H9 (cell line): Measurements from ENCODE around the gene LRP2BP. TPM values are rescaled to one million over a fixed set of nuclear protein-coding genes. Genes with fewer than 3 reads are reported as not detected.
A peak's percentile ranks its signal among the peaks of the same experiment; 100 is the strongest.
"Not testable (repeated sequence)": the region's sequence is repeated elsewhere in the genome, so short reads cannot be mapped to it uniquely, and the experiment has no call there.

Experiments used
- DNase-seq: peaks from one replicate; pipeline ENCODE4 v3.0.0-alpha.2; 2017
- H2AFZ ChIP-seq: one replicate; pipeline ENCODE4 v1.6.1; 2013; ENCODE audit warnings: mild to moderate bottlenecking, low read length, control low read depth, moderate library complexity
- H2AK5ac ChIP-seq: 2 replicates; pipeline ENCODE4 v1.6.1; 2013; ENCODE audit warnings: low read length, control low read depth, mixed read lengths; ENCODE audit not compliant: insufficient read length
- H2BK120ac ChIP-seq: one replicate; pipeline ENCODE4 v1.6.1; 2013; ENCODE audit warnings: low read depth, mild to moderate bottlenecking, low read length, control low read depth, inconsistent platforms; ENCODE audit not compliant: poor library complexity, severe bottlenecking
- H2BK12ac ChIP-seq: 2 replicates; pipeline ENCODE4 v1.6.1; 2013; ENCODE audit warnings: low read length, control low read depth, mixed read lengths, low read depth; ENCODE audit not compliant: insufficient read length
- H2BK15ac ChIP-seq: 2 replicates; pipeline ENCODE4 v1.6.1; 2013; ENCODE audit warnings: low read depth, low read length, control low read depth
- H2BK20ac ChIP-seq: one replicate; pipeline ENCODE4 v1.6.1; 2013; ENCODE audit warnings: low read depth, mild to moderate bottlenecking, low read length, control low read depth, inconsistent platforms; ENCODE audit not compliant: poor library complexity, severe bottlenecking
- H2BK5ac ChIP-seq: 2 replicates; pipeline ENCODE4 v1.6.1; 2013; ENCODE audit warnings: low read length, control low read depth, mixed read lengths; ENCODE audit not compliant: insufficient read length
- H3K14ac ChIP-seq: 2 replicates; pipeline ENCODE4 v1.6.1; 2013; ENCODE audit warnings: low read length, control low read depth; ENCODE audit not compliant: insufficient read depth
- H3K18ac ChIP-seq: 2 replicates; pipeline ENCODE4 v1.6.1; 2013; ENCODE audit warnings: low read depth, mild to moderate bottlenecking, mixed read lengths, low read length, control low read depth; ENCODE audit not compliant: insufficient read length
- H3K23ac ChIP-seq: 2 replicates; pipeline ENCODE4 v1.6.1; 2013; ENCODE audit warnings: low read length, control low read depth, mixed read lengths, low read depth; ENCODE audit not compliant: insufficient read length
- H3K23me2 ChIP-seq: 2 replicates; pipeline ENCODE4 v1.6.1; 2013; ENCODE audit warnings: low read depth, mild to moderate bottlenecking, mixed read lengths, low read length, control low read depth; ENCODE audit not compliant: insufficient read length, poor library complexity, severe bottlenecking
- H3K27ac ChIP-seq: 2 replicates; pipeline ENCODE4 v1.5.1; 2013; ENCODE audit warnings: low read length, control low read depth, mixed read lengths, low read depth; ENCODE audit not compliant: insufficient read length
- H3K27me3 ChIP-seq: 2 replicates; pipeline ENCODE4 v1.6.1; 2013; ENCODE audit warnings: low read length, control low read depth, inconsistent platforms; ENCODE audit not compliant: insufficient read depth
- H3K4ac ChIP-seq: 2 replicates; pipeline ENCODE4 v1.6.1; 2013; ENCODE audit warnings: low read depth, mild to moderate bottlenecking, control low read depth, inconsistent platforms, low read length, moderate library complexity
- H3K4me1 ChIP-seq: 2 replicates; pipeline ENCODE4 v1.6.1; 2013; ENCODE audit warnings: low read length, control low read depth, inconsistent platforms; ENCODE audit not compliant: insufficient read depth
- H3K4me2 ChIP-seq: 2 replicates; pipeline ENCODE4 v1.6.1; 2013; ENCODE audit warnings: low read length, control low read depth, mixed read lengths; ENCODE audit not compliant: insufficient read length, insufficient read depth
- H3K56ac ChIP-seq: 2 replicates; pipeline ENCODE4 v1.6.1; 2013; ENCODE audit warnings: low read depth, mild to moderate bottlenecking, mixed read lengths, low read length, control low read depth; ENCODE audit not compliant: insufficient read length
- H3K79me1 ChIP-seq: 2 replicates; pipeline ENCODE4 v1.6.1; 2013; ENCODE audit warnings: low read depth, mild to moderate bottlenecking, moderate library complexity, low read length, control low read depth, inconsistent platforms; ENCODE audit not compliant: insufficient read depth, poor library complexity, severe bottlenecking
- H3K79me2 ChIP-seq: 2 replicates; pipeline ENCODE4 v1.6.1; 2013; ENCODE audit warnings: low read length, control low read depth, inconsistent platforms; ENCODE audit not compliant: insufficient read depth
- H3K9ac ChIP-seq: 2 replicates; pipeline ENCODE4 v1.6.1; 2013; ENCODE audit warnings: low read length, control low read depth, mixed read lengths; ENCODE audit not compliant: insufficient read length; ENCODE audit errors: extremely low read depth
- H3K9me3 ChIP-seq: one replicate; pipeline ENCODE4 v1.6.1; 2013; ENCODE audit warnings: low read depth, low read length, inconsistent platforms; ENCODE audit not compliant: control insufficient read depth
- H3T11ph ChIP-seq: one replicate; pipeline ENCODE4 v1.6.1; 2013; ENCODE audit warnings: mild to moderate bottlenecking, low read length, control low read depth, inconsistent platforms
- H4K20me1 ChIP-seq: one replicate; pipeline ENCODE4 v1.6.1; 2013; ENCODE audit not compliant: control insufficient read depth, insufficient read length, insufficient read depth
- H4K5ac ChIP-seq: 2 replicates; pipeline ENCODE4 v1.6.1; 2013; ENCODE audit warnings: low read depth, mild to moderate bottlenecking, mixed read lengths, low read length, control low read depth; ENCODE audit not compliant: insufficient read length
- H4K8ac ChIP-seq: replicated peaks from 2 replicates; pipeline ENCODE4 v1.6.1; 2013; ENCODE audit warnings: low read length, control low read depth, mixed read lengths, low read depth; ENCODE audit not compliant: insufficient read length
- H4K91ac ChIP-seq: 2 replicates; pipeline ENCODE4 v1.6.1; 2013; ENCODE audit warnings: low read depth, mild to moderate bottlenecking, moderate library complexity, mixed read lengths, low read length, control low read depth; ENCODE audit not compliant: insufficient read length
- H3K27ac Mint-ChIP-seq, 3 experiments: 2 replicates in 2 of 3; 3 replicates in 1 of 3; pipeline ENCODE4 v1.8.0; 2020 to 2021; ENCODE audit warnings: mixed read lengths in 3 of 3, mild to moderate bottlenecking in 1 of 3, moderate library complexity in 1 of 3
- H3K27me3 Mint-ChIP-seq: 2 replicates; pipeline ENCODE4 v1.8.0; 2021; ENCODE audit warnings: low read depth, mild to moderate bottlenecking, moderate library complexity, mixed read lengths
- H3K36me3 Mint-ChIP-seq, 3 experiments: 2 replicates in 2 of 3; 3 replicates in 1 of 3; pipeline ENCODE4 v1.8.0; 2020 to 2021; ENCODE audit warnings: low read depth in 3 of 3, mixed read lengths in 3 of 3; ENCODE audit not compliant: insufficient read depth in 1 of 3
- H3K4me1 Mint-ChIP-seq, 2 experiments: 2 replicates each; pipeline ENCODE4 v1.8.0; 2020; ENCODE audit warnings: mixed read lengths in 2 of 2
- H3K4me3 Mint-ChIP-seq, 2 experiments: 2 replicates in 1 of 2; 3 replicates in 1 of 2; pipeline ENCODE4 v1.8.0; 2020 to 2021; ENCODE audit warnings: mild to moderate bottlenecking in 2 of 2, mixed read lengths in 2 of 2, moderate library complexity in 1 of 2
- H3K9me3 Mint-ChIP-seq, 2 experiments: 2 replicates in 1 of 2; 3 replicates in 1 of 2; pipeline ENCODE4 v1.8.0; 2020; ENCODE audit warnings: mild to moderate bottlenecking in 2 of 2, mixed read lengths in 2 of 2, moderate library complexity in 1 of 2
- WGBS: extraction: QIAGEN DNeasy Blood & Tissue Kit; methylation state at CpG from one replicate; pipeline ENCODE4 v1.1.7; 2013; ENCODE audit warnings: missing lambda C conversion rate, low lambda C conversion rate, mixed read lengths; ENCODE audit not compliant: insufficient read length; ENCODE audit errors: extremely low coverage; 5-methylcytosine and 5-hydroxymethylcytosine counted together
- total RNA-seq: library from RNA; stranded (reverse); gene quantifications from 2 replicates; pipeline ENCODE4 v1.2.1, GENCODE V29; 2021
- TF ChIP-seq, protein P1 (sequence below): fragments of 200-600 bp; sonication (generic); conservative IDR thresholded peaks from 3 replicates; pipeline ENCODE4 v1.8.0; 2021; ENCODE audit warnings: antibody characterized with exemption, mild to moderate bottlenecking

Gene LRP2BP
- total RNA-seq, 1 experiment from 2014 or later = 0.46 TPM

DNA sequence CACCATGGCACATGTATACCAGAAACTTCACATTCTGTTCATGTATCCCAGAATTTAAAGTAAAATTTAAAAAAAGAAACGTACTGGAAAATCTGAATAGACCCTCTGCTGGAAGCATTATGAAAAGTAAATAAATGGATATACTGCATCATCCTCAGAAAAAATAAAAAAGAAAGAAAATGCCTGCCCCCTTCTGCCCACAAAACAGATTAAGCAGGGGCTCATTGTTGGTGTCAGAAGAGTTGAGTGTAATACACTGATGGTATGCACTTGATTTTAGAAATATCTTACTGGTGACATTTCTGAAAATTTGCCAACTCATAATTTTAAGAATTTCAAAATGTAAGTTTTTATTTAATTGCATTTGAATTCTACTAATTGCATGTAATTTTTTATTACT lies 77.8 kb downstream of the LRP2BP start:
- H4K5ac ChIP-seq = no peak overlapping the region
- no peaks in the 10 kb centered on the region for H3K79me2 ChIP-seq
- H3K23ac ChIP-seq = no peak overlapping the region
- no peak overlapping the region for H2AFZ ChIP-seq
- no peaks in the 10 kb centered on the region for H3K27me3 Mint-ChIP-seq
- H2BK20ac ChIP-seq = peak overlapping the region; percentile 75
- H3K36me3 Mint-ChIP-seq = peaks cover 28 to 74% (median 70%) of the 10 kb centered on the region in 3 experiments
- H3K23me2 ChIP-seq = no peaks in the 10 kb centered on the region
- H2BK5ac ChIP-seq = no peak overlapping the region
- H3K4me1 Mint-ChIP-seq = peaks cover 26 to 28% of the 10 kb centered on the region in 2 experiments
- no peaks in the 10 kb centered on the region for H3K27me3 ChIP-seq
- no peak overlapping the region for H4K8ac ChIP-seq
- H3T11ph ChIP-seq = no peak overlapping the region
- no peak overlapping the region for H3K14ac ChIP-seq
- H3K4me1 ChIP-seq = peaks cover 4% of the 10 kb centered on the region; the same call in 1 of the 2 replicates
- TF ChIP-seq, protein P1, sequence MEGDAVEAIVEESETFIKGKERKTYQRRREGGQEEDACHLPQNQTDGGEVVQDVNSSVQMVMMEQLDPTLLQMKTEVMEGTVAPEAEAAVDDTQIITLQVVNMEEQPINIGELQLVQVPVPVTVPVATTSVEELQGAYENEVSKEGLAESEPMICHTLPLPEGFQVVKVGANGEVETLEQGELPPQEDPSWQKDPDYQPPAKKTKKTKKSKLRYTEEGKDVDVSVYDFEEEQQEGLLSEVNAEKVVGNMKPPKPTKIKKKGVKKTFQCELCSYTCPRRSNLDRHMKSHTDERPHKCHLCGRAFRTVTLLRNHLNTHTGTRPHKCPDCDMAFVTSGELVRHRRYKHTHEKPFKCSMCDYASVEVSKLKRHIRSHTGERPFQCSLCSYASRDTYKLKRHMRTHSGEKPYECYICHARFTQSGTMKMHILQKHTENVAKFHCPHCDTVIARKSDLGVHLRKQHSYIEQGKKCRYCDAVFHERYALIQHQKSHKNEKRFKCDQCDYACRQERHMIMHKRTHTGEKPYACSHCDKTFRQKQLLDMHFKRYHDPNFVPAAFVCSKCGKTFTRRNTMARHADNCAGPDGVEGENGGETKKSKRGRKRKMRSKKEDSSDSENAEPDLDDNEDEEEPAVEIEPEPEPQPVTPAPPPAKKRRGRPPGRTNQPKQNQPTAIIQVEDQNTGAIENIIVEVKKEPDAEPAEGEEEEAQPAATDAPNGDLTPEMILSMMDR = peak; percentile 29; the same call in 2 of the 3 replicates
- no peak overlapping the region for H4K91ac ChIP-seq
- no CpG with 5 or more reads among the region's 1 CpG for WGBS
- no peak overlapping the region for H3K4ac ChIP-seq
- no peak overlapping the region for H3K9ac ChIP-seq
- no peak overlapping the region for H3K4me2 ChIP-seq
- no peak overlapping the region for H3K56ac ChIP-seq
- peaks cover 7 to 14% of the 10 kb centered on the region in 2 experiments for H3K9me3 Mint-ChIP-seq
- H2AK5ac ChIP-seq = no peak overlapping the region
- no peaks in the 10 kb centered on the region for H3K79me1 ChIP-seq
- H3K27ac Mint-ChIP-seq = no peak overlapping the region; a peak in 3 of 7 replicates
- H3K27ac ChIP-seq = peak overlapping the region; percentile 24
- no peak overlapping the region for H3K18ac ChIP-seq
- no peak overlapping the region for H2BK15ac ChIP-seq
- DNase-seq = no peak
- H3K4me3 Mint-ChIP-seq = no peak overlapping the region
- no peak overlapping the region for H2BK120ac ChIP-seq
- H4K20me1 ChIP-seq = no peaks in the 10 kb centered on the region
- no peak overlapping the region for H2BK12ac ChIP-seq
- H3K9me3 ChIP-seq = no peaks in the 10 kb centered on the region

DNA sequence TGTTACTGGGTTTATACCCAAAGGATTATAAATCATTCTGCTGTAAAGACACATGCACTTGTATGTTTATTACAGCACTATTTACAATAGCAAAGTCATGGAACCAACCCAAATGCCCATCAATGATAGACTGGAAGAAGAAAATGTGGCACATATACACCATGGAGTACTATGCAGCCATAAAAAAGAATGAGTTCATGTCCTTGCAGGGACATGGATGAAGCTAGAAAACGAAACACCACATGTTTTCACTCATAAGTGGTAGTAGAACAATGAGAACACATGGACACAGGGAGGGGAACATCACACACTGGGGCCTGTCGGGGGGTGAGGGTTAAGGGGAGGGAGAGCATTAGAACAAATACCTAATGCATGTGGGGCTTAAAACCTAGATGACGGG lies 78.3 kb downstream of the LRP2BP start:
- H3K18ac ChIP-seq, H2AK5ac ChIP-seq, H3K27ac ChIP-seq, H4K91ac ChIP-seq, H3K9me3 ChIP-seq, H3K27me3 Mint-ChIP-seq, H4K8ac ChIP-seq, H3K14ac ChIP-seq, H3K4me3 Mint-ChIP-seq, H3K23ac ChIP-seq, H3K4me1 ChIP-seq, H3K4me2 ChIP-seq, H2BK20ac ChIP-seq, H3K23me2 ChIP-seq, DNase-seq, H2BK120ac ChIP-seq, H4K20me1 ChIP-seq, H3K4ac ChIP-seq, H3K27me3 ChIP-seq, H2BK5ac ChIP-seq, H3K79me1 ChIP-seq, H2BK15ac ChIP-seq, H2BK12ac ChIP-seq, H2AFZ ChIP-seq, H3T11ph ChIP-seq, H3K9ac ChIP-seq, H4K5ac ChIP-seq, H3K79me2 ChIP-seq, H3K56ac ChIP-seq: not testable (repeated sequence)
- peak overlapping the region in 2 of 3 experiments; percentile 64 to 89; a peak in 5 of 7 replicates for H3K27ac Mint-ChIP-seq
- H3K4me1 Mint-ChIP-seq = peaks cover 26 to 28% of the 10 kb centered on the region in 2 experiments
- no CpG with 5 or more reads among the region's 3 CpGs for WGBS
- H3K36me3 Mint-ChIP-seq = peaks cover 28 to 72% (median 68%) of the 10 kb centered on the region in 3 experiments
- peaks cover 7 to 14% of the 10 kb centered on the region in 2 experiments for H3K9me3 Mint-ChIP-seq
